ENCODE data around the gene DDX31. TPM values are rescaled to one million over a fixed set of nuclear protein-coding genes. Genes with fewer than 3 reads are reported as not detected.

DDX31 gene
- total RNA-seq, 2 donors from 2014 or later = 6.8 to 6.9 TPM

DNA sequence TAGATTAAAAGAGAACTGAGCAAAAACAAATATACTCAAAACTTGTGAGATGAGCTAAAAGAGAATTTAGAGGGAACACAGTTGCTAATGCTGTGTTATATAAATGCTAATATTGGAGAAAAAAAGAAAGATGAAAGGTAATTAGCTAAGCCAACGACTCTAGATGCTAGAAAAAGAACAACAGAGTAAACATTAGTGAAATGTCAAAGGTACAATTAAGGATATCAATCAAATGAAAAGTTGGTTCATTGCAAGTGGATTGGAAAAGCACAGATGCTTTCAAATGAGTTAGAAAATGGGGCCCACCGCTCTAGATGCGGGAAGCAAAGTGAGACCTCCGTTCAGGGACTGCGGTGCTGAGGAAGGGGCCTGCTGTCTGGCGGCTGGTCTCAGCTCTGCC is 105.3 kb downstream of the DDX31 start:
- intact Hi-C loops (cut with DNase I) = no loop called here
- no peak for DNase-seq (ENCODE audit: low spot score)

DNA sequence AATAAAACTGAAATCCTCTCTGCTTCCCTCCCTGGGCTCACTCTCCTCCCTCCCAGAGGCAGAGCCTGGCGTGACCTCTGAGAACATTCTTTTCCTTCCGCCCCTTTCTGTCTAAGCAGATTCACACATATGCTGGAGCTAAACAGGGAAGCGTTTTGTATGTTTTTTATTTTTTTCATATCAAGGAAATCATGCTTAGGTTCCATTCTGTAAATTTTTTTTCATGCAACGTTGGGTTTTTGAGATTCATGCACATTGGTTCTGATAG is 107.5 kb downstream of the DDX31 start:
- no peak for DNase-seq (ENCODE audit: low spot score)
- intact Hi-C loops (cut with DNase I) = no loop called here

DNA sequence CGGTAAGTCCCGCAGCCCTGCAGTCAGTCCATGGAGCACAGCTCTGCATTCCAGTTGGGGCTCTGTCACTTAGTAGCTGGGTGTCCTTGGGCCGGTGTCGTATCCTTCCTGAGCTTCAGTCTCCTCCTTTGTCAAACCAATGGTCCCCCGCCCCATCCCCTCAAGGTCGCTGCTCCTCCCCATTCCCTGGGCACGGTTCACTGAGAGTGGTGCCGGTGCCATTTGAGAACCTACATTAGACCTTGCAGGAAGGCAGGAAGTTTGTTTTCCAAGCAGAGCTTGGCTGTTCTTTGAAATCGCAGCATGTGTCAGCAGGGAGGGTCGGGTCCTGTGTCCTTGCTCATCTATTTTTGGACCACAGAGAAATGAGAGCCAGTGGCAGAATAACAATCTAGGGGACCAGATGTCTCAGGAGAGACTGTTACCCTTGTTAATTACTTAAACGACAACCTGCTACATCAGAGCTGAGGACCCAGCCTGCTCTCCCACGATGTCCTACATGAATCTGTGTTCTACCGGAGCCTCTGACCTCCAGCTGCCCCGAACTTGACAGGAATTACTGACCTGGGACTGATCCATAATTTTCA is 109.1 kb downstream of the DDX31 start:
- DNase-seq (ENCODE audit: low spot score) = no peak
- intact Hi-C loops (cut with DNase I) = no loop called here

DNA sequence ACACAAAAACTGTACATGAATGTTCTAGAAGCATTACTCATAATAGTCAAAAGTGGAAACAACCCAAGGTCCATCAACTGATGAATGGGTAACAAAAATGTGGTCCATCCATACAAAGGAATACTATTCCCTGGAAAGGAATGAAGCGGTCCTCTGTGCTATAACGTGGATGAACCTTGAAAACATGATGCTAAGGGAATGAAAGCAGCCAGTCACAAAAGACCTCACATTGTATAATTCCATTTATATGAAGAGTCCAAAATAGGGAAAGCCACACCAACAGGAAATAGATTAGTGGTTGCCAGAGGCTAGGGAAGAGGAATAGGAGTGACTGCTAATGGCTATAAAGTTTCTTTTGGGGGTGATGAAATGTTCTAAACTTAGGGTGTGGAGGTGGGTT is 110.1 kb downstream of the DDX31 start:
- DNase-seq (ENCODE audit: low spot score) = no peak
- intact Hi-C loops (cut with DNase I) = no loop called here

DNA sequence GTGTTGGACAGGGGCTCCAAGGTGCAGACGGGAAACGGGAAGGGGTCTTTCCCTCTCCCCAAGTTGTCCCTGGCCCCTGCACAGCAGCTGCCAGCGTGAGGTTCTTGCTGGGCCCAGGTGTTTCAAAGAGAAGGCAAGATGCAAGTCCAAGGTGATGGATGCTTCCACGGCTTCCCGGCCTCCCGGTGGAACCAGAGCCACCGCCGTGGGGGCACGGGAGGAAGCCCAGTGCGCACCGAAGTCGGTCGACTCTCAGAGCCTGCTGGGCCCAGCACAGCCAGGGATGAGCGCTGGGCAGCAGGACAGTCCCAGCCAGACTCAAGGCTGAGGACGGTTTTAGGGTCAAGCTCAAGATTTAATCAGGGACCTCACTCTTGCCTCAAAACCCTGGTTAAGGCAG is 112.6 kb downstream of the DDX31 start:
- intact Hi-C loops (cut with DNase I) = no loop called here
- DNase-seq (ENCODE audit: low spot score) = no peak

DNA sequence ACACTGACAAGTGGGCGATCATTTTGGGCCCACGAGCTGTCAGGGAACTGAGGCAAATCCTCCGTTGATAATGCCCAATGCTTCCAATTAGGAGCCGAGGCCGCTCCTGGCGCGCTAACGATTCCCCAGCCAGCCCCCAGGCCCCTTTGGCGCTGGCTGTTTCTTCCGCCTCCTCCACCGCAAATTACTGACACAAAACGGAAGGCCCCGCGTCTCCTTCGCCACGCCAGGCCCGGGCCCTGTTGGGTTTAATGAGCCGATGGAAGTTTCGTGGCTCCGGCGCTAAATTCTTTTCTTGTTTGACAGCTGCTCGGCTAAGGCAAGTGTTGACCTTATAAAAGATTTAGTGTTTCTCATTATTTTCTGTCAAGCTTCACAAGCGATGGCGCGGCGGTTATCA is 113.1 kb downstream of the DDX31 start:
- intact Hi-C loops (cut with DNase I) = no loop called here
- no peak for DNase-seq (ENCODE audit: low spot score)

DNA sequence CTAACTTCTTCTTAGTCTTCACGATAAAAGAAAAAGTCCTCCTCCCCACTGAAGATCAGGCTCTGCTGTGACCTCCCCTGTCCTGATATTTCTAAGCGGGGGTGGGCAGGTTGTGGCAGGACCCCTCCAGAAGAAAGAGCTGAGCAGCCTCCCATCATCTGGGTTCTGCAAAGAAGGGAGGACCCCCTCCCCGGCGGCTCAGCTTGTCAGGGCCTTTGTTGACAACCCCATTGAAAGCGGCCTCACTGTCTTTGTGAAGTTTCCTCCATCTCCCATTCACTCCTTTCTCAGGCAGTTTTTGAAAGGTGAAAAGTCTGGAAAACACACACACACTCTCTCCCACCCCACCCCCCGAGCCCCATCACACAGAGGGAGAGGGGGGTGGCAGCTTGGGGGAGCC is 113.5 kb downstream of the DDX31 start:
- no peak for DNase-seq (ENCODE audit: low spot score)
- intact Hi-C loops (cut with DNase I) = no loop called here

DNA sequence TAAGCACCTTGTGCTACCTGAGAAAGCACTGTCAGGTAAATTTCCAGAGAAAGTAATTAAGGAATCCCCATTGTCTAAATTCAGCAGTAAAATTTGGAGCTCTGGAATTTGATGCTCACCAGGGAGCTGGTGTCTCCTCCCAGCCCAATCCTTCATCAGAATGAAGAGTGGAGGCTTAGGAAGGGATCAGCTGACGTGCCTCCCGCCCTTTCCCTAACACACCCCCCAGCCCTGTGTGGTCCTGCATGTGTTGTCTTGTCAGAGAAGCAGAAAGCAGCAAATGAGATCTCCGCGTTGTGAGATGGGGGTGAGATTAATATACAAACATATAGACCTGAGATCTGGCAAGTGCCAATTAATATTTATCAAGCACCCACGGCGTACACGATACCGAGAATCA is 114.3 kb downstream of the DDX31 start:
- DNase-seq (ENCODE audit: low spot score) = no peak
- intact Hi-C loops (cut with DNase I) = no loop called here

DNA sequence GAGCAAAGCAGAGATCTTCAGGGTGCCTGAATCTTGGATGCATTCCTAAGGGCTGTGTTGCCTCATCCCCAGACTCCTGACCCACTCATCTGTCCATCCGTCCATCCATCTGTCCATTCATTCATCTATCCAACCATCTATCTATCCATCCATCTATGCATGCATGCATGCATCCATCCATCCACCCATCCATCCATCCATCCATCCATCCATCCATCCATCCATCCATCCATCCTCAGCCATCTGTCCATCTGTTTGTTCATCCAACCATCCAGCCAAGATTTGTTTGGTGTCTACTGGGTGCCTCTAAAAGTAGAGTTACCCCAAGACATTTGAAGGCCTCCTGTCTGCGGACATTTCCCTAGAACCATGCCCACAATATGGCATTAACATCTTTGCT is 115.0 kb downstream of the DDX31 start:
- intact Hi-C loops (cut with DNase I) = no loop called here
- no peak for DNase-seq (ENCODE audit: low spot score)

DNA sequence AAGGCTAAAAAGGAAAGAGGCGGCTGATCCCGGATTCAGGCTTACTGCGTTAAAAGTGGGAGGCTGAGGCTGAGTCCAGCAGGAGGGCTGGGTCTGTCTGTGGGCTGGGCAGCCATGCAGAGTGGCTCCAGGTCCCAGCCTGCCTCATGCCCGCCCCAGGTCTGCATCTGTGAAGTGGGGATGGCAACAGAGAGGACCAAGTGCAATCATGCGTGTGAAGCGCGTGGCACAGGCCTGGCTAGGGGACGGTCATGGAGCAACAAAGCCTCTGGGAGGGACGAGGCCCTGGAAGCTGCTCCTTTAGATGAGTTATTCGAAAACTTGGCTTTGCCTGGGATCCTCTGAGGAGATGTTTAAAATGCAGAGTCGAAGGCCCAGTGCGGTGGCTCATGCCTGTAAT is 117.7 kb downstream of the DDX31 start:
- intact Hi-C loops (cut with DNase I) = no loop called here
- DNase-seq (ENCODE audit: low spot score) = no peak

DNA sequence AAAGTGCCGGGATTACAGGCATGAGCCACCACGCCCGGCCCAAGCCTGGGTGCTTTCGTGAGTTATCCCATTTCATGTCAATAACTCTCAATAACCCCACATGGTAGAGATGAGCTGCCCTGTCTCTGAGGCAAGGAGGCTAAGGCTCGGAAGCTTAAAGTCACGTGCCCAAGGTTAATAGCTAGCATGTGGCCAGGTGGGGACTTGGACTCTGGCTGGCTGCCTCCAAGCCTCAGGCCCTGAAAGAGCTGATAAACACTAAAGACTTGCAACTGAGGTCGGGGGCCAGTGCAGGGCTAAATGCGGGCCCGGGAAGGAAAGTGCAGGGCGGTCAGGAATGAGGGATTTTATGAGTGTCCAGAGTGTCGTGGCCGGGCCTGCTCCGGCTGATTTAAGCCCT is 118.2 kb downstream of the DDX31 start:
- DNase-seq (ENCODE audit: low spot score) = no peak
- intact Hi-C loops (cut with DNase I) = no loop called here

DNA sequence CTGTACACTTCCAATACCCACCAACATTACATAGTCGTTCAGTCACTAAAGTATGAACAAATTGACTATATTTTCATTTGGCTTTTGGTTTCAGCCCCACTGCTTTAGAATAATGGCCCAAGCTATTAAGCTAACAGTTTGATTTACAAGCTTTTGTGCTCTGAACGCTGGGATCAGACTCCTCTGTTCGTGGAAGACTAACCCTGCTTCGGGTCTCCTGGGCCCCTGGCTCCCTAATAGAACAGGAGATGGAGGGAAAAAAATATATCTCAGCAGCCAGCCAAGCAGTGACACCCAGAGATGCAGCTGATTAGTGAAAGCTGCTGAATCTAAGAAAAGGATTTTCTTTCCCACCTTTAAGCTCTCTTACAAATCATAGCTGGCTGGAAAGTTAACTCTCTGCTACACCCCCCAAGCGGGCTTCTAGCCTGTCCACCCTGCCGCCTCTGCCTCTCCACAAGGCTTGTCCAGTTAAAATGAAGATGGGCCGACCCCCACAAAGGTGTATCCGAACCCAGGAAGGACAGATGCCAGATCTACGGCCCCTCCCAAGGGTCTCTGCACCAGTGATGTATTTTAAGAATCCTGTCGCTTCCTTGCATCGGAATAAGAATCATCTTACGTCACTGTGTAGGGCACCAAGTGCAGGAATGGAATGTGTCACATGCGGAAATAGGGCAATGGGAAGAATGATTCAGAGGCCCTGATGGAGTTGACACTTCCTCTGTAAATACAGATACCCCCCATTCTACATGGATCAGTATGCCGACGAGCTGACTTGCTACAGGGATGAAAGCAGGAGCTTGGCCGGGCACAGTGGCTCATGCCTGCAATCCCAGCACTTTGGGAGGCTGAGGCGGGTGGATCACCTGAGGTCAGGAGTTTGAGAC is 120.8 kb downstream of the DDX31 start:
- DNase-seq (ENCODE audit: low spot score) = peak; percentile 56
- intact Hi-C loops (cut with DNase I) = no loop called here

DNA sequence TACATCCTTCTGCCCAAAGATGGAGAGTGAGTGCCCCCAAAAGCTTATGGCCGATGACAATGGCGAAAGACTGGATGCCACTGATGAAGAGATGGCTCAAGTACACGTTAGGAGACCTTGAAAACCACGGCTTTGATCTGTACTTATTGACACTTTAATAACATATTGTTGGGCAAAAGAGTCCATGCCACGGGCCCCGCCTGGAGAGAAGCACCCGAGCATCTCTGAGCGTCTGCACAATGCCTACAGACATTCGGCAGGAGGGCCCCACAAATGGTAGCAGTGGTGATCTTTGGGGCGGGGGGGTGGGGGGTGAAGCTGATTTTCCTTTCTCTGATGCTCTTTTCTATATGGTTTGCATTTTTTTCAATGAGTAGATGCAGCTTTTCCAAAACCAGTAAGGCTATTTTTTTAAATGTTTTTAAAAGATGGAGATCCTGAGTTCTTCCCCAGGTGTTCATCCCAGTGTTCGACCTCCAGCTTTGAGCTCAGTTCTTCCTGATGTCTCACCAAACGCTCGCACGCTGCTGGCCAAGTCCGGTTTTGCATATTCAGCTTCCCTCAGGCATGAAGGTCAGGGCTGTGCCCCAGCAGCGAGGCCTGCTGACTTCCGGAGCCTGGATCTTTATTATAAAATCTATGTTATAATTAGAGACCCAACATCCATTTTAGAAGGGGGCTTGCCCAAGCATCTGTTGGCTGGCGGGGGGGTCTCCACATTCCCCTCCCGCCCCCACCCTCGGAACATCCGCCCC is 121.6 kb downstream of the DDX31 start:
- peak; percentile 60 for DNase-seq (ENCODE audit: low spot score)
- intact Hi-C loops (cut with DNase I) = no loop called here

DNA sequence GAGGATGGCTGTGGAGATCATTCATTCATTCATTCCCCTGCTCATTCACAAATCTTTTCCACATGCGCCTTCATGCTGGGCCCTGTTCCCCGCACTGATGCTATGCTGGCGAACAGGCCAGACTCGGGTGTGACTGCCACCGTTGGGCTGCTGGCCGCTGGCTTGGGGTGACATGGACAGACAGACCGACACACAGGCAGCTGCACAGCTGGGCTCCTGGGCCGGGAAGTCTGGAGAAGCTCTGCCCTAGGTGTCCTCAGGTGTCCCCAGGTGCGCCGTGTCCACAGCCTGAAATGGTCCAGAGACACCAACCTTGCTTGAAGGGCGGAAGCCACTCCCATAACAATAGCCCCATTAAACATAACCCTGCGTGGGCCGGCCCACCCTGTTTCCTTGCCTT is 122.3 kb downstream of the DDX31 start:
- DNase-seq (ENCODE audit: low spot score) = peak; percentile 58
- intact Hi-C loops (cut with DNase I) = no loop called here

DNA sequence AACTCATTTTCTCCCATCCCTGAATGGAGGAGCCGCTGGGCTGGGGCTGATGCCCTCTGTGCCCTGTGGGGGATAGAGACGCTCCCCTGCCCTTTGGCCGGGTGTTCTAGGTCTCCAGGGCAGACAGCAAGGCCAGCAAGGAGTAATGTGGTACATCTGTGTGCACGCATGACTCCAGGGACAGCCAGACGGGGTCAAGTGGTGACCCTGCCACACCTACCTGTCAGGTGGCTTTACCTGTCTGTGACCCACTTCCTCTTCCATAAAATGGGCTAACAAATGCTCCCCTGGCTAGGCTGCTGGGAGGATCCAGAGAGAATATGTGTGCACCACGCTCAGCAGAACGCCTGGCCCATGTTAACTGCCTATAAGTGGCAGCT is 122.7 kb downstream of the DDX31 start:
- peak; percentile 65 for DNase-seq (ENCODE audit: low spot score)
- intact Hi-C loops (cut with DNase I) = no loop called here

DNA sequence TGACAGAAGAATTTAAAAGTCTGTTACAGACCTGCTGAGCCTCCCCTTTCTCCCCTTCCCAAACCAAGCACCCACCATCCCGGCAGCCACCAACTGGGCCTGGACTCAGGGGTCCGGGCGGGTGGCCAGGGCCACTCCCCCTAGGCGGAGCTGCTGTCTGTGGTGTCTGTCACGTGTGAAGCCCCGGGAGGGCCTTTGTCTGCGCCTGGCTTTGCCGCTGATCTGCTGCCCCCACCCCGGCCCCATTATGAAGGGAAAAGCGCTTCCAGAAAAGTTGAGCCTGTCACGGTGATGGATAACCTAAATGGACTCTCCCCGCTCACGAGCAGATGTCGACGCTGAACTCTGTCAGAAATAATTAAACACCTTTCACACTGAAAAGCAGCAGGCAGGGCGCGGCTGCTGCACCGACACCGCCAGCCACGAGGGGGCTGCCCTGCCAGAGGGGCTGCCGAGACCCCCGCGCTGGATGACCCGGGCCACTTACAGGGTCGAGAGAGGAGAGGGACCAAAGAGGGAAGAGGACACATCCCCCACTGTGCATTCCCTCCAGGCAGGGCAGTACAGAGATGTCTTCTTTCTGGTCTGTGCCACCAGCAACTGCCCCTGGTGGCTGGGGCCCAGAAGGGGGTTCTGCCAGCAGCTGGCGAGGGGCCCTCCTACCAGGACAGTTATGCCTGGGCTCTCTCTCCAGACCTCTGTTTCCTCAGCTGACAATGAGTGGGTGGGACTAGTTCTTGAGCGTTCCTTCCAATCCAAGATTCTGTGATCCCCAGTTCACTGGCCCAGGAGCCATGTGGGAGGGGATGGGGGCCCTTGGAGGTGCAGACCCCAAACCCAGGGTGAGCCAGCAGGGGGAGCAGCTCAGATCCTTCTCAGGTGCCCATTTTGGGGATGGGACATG is 123.4 kb downstream of the DDX31 start:
- intact Hi-C loops (cut with DNase I) = no loop called here
- peak; percentile 60 for DNase-seq (ENCODE audit: low spot score)

DNA sequence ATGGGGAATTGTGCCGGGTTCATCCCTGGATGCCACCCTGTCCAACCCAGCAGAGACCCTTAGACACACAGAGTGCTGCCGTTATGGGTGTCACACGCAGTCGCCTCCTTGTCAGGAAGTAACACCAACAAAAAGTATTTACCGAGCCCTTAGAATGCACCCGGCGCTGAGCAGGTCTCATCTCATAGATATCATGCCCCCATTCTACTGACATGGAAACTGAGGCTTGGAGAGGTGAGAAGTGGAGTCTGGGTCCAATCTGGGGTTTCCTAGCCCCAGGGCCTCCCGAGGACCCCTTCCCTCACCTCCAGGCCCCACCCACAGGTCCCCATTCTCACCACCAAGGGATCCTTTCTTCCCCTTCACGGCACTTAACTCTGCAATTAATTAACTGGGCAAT is 124.2 kb downstream of the DDX31 start:
- peak; percentile 32 for DNase-seq (ENCODE audit: low spot score)

DNA sequence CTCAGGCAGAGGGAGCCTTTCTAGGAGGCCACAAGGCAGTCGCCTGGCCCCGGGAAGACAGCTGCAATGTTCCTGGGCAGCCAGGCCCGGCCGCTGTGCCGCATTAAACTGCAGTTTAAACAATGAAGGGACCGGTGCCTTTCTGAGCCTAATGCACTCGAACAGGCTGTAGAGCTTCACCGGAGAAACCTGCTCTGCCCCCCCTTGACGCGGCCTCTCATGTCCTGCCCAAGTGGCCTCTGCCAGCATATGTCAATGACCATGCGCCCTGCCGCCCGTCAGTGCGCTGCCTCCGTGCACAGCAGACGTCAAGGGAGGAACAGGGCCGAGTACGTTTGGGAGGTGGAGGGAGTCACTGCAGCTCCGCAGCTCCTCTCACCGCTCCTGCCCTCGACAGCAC is 125.8 kb downstream of the DDX31 start:
- no peak for DNase-seq (ENCODE audit: low spot score)
- intact Hi-C loops (cut with DNase I) = no loop called here

More for the DNA sequence above, 124.2 kb downstream of the DDX31 start:
- intact Hi-C loops (cut with DNase I) = no loop called here

DNA sequence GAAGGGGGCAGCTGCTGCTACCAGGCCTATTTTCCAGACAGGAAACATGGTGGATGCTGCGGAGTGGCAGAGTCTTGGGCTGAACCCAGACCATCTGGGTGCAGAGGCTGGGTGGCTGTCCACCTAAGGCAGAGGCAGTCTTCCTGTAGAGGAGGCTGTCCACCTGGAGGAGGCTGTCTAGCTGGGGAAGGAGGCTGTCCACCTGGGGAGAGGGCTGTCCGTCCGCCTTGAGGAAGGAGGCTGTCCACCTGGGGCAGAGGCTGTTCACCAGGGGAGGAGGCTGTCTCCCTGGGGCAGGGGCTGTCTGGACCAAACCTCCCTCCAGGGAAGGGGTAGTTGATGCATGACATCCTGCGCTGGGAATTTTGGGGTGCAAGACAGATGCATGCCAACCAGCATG is 126.5 kb downstream of the DDX31 start:
- DNase-seq (ENCODE audit: low spot score) = peak; percentile 76
- intact Hi-C loops (cut with DNase I) = no loop called here
